ENCODE results near the gene APLN.

DNA sequence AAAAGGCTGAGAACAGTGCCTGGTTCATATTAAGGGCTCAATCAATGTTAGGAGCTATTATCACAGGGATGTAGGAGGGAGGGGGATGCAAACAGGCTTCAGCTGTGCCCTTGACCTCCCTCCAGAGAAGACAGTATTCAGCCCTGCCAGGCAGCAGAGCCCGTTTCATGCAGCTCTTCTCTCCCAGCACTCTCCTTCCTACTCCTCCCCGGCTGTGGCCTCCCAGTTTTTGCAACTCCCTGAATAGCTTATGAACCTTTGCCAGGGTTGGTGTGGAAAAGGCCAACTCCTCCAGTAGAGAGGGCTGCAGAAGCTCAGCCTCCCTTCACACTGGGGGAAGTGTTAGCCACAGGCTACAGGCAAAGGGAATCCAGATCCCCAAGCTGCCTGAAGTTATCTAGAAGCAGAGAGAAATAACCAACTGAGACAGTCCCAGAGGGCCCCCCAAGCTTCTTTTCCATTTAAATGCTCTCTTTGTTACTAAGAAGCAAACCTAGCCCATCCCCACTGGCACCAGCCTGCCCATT lies 31.7 kb upstream of the APLN start:
- TF ChIP-seq CTCF (conservative IDR thresholded peaks at IDR 0.05; ENCODE audit: low read depth, low read length) (no peak), EZH2 (IDR thresholded peaks at IDR 0.05; ENCODE audit: low read length, unreplicated experiment) (no peak)
